H9 (cell line): ENCODE data around the gene FANCC. TPM values are rescaled to one million over a fixed set of nuclear protein-coding genes. Genes with fewer than 3 reads are reported as not detected.

Source experiments
- DNase-seq: peaks from one replicate; pipeline ENCODE4 v3.0.0-alpha.2; 2017
- H2AFZ ChIP-seq: one replicate; pipeline ENCODE4 v1.6.1; 2013; ENCODE audit warnings: mild to moderate bottlenecking, low read length, control low read depth, moderate library complexity
- H2AK5ac ChIP-seq: 2 replicates; pipeline ENCODE4 v1.6.1; 2013; ENCODE audit warnings: low read length, control low read depth, mixed read lengths; ENCODE audit not compliant: insufficient read length
- H2BK120ac ChIP-seq: one replicate; pipeline ENCODE4 v1.6.1; 2013; ENCODE audit warnings: low read depth, mild to moderate bottlenecking, low read length, control low read depth, inconsistent platforms; ENCODE audit not compliant: poor library complexity, severe bottlenecking
- H2BK12ac ChIP-seq: 2 replicates; pipeline ENCODE4 v1.6.1; 2013; ENCODE audit warnings: low read length, control low read depth, mixed read lengths, low read depth; ENCODE audit not compliant: insufficient read length
- H2BK15ac ChIP-seq: 2 replicates; pipeline ENCODE4 v1.6.1; 2013; ENCODE audit warnings: low read depth, low read length, control low read depth
- H2BK20ac ChIP-seq: one replicate; pipeline ENCODE4 v1.6.1; 2013; ENCODE audit warnings: low read depth, mild to moderate bottlenecking, low read length, control low read depth, inconsistent platforms; ENCODE audit not compliant: poor library complexity, severe bottlenecking
- H2BK5ac ChIP-seq: 2 replicates; pipeline ENCODE4 v1.6.1; 2013; ENCODE audit warnings: low read length, control low read depth, mixed read lengths; ENCODE audit not compliant: insufficient read length
- H3K14ac ChIP-seq: 2 replicates; pipeline ENCODE4 v1.6.1; 2013; ENCODE audit warnings: low read length, control low read depth; ENCODE audit not compliant: insufficient read depth
- H3K18ac ChIP-seq: 2 replicates; pipeline ENCODE4 v1.6.1; 2013; ENCODE audit warnings: low read depth, mild to moderate bottlenecking, mixed read lengths, low read length, control low read depth; ENCODE audit not compliant: insufficient read length
- H3K23ac ChIP-seq: 2 replicates; pipeline ENCODE4 v1.6.1; 2013; ENCODE audit warnings: low read length, control low read depth, mixed read lengths, low read depth; ENCODE audit not compliant: insufficient read length
- H3K23me2 ChIP-seq: 2 replicates; pipeline ENCODE4 v1.6.1; 2013; ENCODE audit warnings: low read depth, mild to moderate bottlenecking, mixed read lengths, low read length, control low read depth; ENCODE audit not compliant: insufficient read length, poor library complexity, severe bottlenecking
- H3K27ac ChIP-seq: 2 replicates; pipeline ENCODE4 v1.5.1; 2013; ENCODE audit warnings: low read length, control low read depth, mixed read lengths, low read depth; ENCODE audit not compliant: insufficient read length
- H3K27me3 ChIP-seq: 2 replicates; pipeline ENCODE4 v1.6.1; 2013; ENCODE audit warnings: low read length, control low read depth, inconsistent platforms; ENCODE audit not compliant: insufficient read depth
- H3K4ac ChIP-seq: 2 replicates; pipeline ENCODE4 v1.6.1; 2013; ENCODE audit warnings: low read depth, mild to moderate bottlenecking, control low read depth, inconsistent platforms, low read length, moderate library complexity
- H3K4me1 ChIP-seq: 2 replicates; pipeline ENCODE4 v1.6.1; 2013; ENCODE audit warnings: low read length, control low read depth, inconsistent platforms; ENCODE audit not compliant: insufficient read depth
- H3K4me2 ChIP-seq: 2 replicates; pipeline ENCODE4 v1.6.1; 2013; ENCODE audit warnings: low read length, control low read depth, mixed read lengths; ENCODE audit not compliant: insufficient read length, insufficient read depth
- H3K56ac ChIP-seq: 2 replicates; pipeline ENCODE4 v1.6.1; 2013; ENCODE audit warnings: low read depth, mild to moderate bottlenecking, mixed read lengths, low read length, control low read depth; ENCODE audit not compliant: insufficient read length
- H3K79me1 ChIP-seq: 2 replicates; pipeline ENCODE4 v1.6.1; 2013; ENCODE audit warnings: low read depth, mild to moderate bottlenecking, moderate library complexity, low read length, control low read depth, inconsistent platforms; ENCODE audit not compliant: insufficient read depth, poor library complexity, severe bottlenecking
- H3K79me2 ChIP-seq: 2 replicates; pipeline ENCODE4 v1.6.1; 2013; ENCODE audit warnings: low read length, control low read depth, inconsistent platforms; ENCODE audit not compliant: insufficient read depth
- H3K9ac ChIP-seq: 2 replicates; pipeline ENCODE4 v1.6.1; 2013; ENCODE audit warnings: low read length, control low read depth, mixed read lengths; ENCODE audit not compliant: insufficient read length; ENCODE audit errors: extremely low read depth
- H3K9me3 ChIP-seq: one replicate; pipeline ENCODE4 v1.6.1; 2013; ENCODE audit warnings: low read depth, low read length, inconsistent platforms; ENCODE audit not compliant: control insufficient read depth
- H3T11ph ChIP-seq: one replicate; pipeline ENCODE4 v1.6.1; 2013; ENCODE audit warnings: mild to moderate bottlenecking, low read length, control low read depth, inconsistent platforms
- H4K20me1 ChIP-seq: one replicate; pipeline ENCODE4 v1.6.1; 2013; ENCODE audit not compliant: control insufficient read depth, insufficient read length, insufficient read depth
- H4K5ac ChIP-seq: 2 replicates; pipeline ENCODE4 v1.6.1; 2013; ENCODE audit warnings: low read depth, mild to moderate bottlenecking, mixed read lengths, low read length, control low read depth; ENCODE audit not compliant: insufficient read length
- H4K8ac ChIP-seq: replicated peaks from 2 replicates; pipeline ENCODE4 v1.6.1; 2013; ENCODE audit warnings: low read length, control low read depth, mixed read lengths, low read depth; ENCODE audit not compliant: insufficient read length
- H4K91ac ChIP-seq: 2 replicates; pipeline ENCODE4 v1.6.1; 2013; ENCODE audit warnings: low read depth, mild to moderate bottlenecking, moderate library complexity, mixed read lengths, low read length, control low read depth; ENCODE audit not compliant: insufficient read length
- H3K27ac Mint-ChIP-seq, 3 experiments: 2 replicates in 2 of 3; 3 replicates in 1 of 3; pipeline ENCODE4 v1.8.0; 2020 to 2021; ENCODE audit warnings: mixed read lengths in 3 of 3, mild to moderate bottlenecking in 1 of 3, moderate library complexity in 1 of 3
- H3K27me3 Mint-ChIP-seq: 2 replicates; pipeline ENCODE4 v1.8.0; 2021; ENCODE audit warnings: low read depth, mild to moderate bottlenecking, moderate library complexity, mixed read lengths
- H3K36me3 Mint-ChIP-seq, 3 experiments: 2 replicates in 2 of 3; 3 replicates in 1 of 3; pipeline ENCODE4 v1.8.0; 2020 to 2021; ENCODE audit warnings: low read depth in 3 of 3, mixed read lengths in 3 of 3; ENCODE audit not compliant: insufficient read depth in 1 of 3
- H3K4me1 Mint-ChIP-seq, 2 experiments: 2 replicates each; pipeline ENCODE4 v1.8.0; 2020; ENCODE audit warnings: mixed read lengths in 2 of 2
- H3K4me3 Mint-ChIP-seq, 2 experiments: 2 replicates in 1 of 2; 3 replicates in 1 of 2; pipeline ENCODE4 v1.8.0; 2020 to 2021; ENCODE audit warnings: mild to moderate bottlenecking in 2 of 2, mixed read lengths in 2 of 2, moderate library complexity in 1 of 2
- H3K9me3 Mint-ChIP-seq, 2 experiments: 2 replicates in 1 of 2; 3 replicates in 1 of 2; pipeline ENCODE4 v1.8.0; 2020; ENCODE audit warnings: mild to moderate bottlenecking in 2 of 2, mixed read lengths in 2 of 2, moderate library complexity in 1 of 2
- WGBS: extraction: QIAGEN DNeasy Blood & Tissue Kit; methylation state at CpG from one replicate; pipeline ENCODE4 v1.1.7; 2013; ENCODE audit warnings: missing lambda C conversion rate, low lambda C conversion rate, mixed read lengths; ENCODE audit not compliant: insufficient read length; ENCODE audit errors: extremely low coverage; 5-methylcytosine and 5-hydroxymethylcytosine counted together
- total RNA-seq: library from RNA; stranded (reverse); gene quantifications from 2 replicates; pipeline ENCODE4 v1.2.1, GENCODE V29; 2021
- TF ChIP-seq, protein P1 (sequence below): fragments of 200-600 bp; sonication (generic); conservative IDR thresholded peaks from 3 replicates; pipeline ENCODE4 v1.8.0; 2021; ENCODE audit warnings: antibody characterized with exemption, mild to moderate bottlenecking

FANCC gene
- total RNA-seq, 1 experiment from 2014 or later, result 14.6 TPM

DNA sequence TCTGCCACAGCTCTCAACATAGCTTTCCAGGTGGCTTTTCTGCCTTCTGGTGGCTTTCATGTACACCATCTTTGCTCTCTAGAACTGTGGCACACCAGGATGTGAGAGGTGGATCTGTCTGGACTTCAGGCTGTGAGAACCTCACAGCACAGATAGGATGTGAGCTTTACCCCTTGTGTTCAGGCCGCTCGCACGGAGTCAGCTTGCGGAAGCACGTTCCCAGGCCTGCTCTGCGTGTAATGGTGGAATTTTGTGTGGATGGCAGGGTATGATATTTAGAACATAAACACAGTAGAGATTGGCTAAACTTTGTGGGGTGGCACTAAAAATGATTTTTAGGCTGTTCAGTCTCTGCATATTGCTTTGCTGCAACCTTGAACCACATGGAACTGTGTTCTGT lies 250.5 kb downstream of the FANCC start:
- Histone ChIP-seq H3K9me3 (no peaks in the 10 kb centered on the region), H4K91ac (no peak overlapping the region), H2BK15ac (no peak overlapping the region; the same call in 1 of the 2 replicates), H3K56ac (no peak overlapping the region), H2AK5ac (no peak overlapping the region), H4K20me1 (no peaks in the 10 kb centered on the region), H2BK12ac (no peak overlapping the region), H2BK120ac (no peak overlapping the region), H3T11ph (no peak overlapping the region), H2AFZ (no peak overlapping the region), H2BK5ac (no peak overlapping the region), H3K23ac (no peak overlapping the region), H3K4ac (no peak overlapping the region), H3K14ac (no peak overlapping the region), H3K79me2 (no peaks in the 10 kb centered on the region), H3K4me1 (no peaks in the 10 kb centered on the region; the same call in 1 of the 2 replicates), H3K27ac (no peak overlapping the region), H3K79me1 (no peaks in the 10 kb centered on the region), H4K8ac (no peak overlapping the region), H2BK20ac (no peak overlapping the region), H3K23me2 (no peaks in the 10 kb centered on the region), H3K4me2 (no peak overlapping the region), H3K27me3 (no peaks in the 10 kb centered on the region), H4K5ac (no peak overlapping the region), H3K9ac (no peak overlapping the region), H3K18ac (no peak overlapping the region)
- TF ChIP-seq, protein P1, sequence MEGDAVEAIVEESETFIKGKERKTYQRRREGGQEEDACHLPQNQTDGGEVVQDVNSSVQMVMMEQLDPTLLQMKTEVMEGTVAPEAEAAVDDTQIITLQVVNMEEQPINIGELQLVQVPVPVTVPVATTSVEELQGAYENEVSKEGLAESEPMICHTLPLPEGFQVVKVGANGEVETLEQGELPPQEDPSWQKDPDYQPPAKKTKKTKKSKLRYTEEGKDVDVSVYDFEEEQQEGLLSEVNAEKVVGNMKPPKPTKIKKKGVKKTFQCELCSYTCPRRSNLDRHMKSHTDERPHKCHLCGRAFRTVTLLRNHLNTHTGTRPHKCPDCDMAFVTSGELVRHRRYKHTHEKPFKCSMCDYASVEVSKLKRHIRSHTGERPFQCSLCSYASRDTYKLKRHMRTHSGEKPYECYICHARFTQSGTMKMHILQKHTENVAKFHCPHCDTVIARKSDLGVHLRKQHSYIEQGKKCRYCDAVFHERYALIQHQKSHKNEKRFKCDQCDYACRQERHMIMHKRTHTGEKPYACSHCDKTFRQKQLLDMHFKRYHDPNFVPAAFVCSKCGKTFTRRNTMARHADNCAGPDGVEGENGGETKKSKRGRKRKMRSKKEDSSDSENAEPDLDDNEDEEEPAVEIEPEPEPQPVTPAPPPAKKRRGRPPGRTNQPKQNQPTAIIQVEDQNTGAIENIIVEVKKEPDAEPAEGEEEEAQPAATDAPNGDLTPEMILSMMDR, result no peak
- Mint-ChIP-seq H3K36me3 (peaks cover 0 to 8% (median 4%) of the 10 kb centered on the region in 3 experiments; a peak in 5 of 7 replicates), H3K9me3 (no peaks in the 10 kb centered on the region), H3K4me1 (peaks cover 19 to 21% of the 10 kb centered on the region in 2 experiments), H3K4me3 (no peak overlapping the region), H3K27me3 (no peaks in the 10 kb centered on the region; the same call in 1 of the 2 replicates), H3K27ac (no peak overlapping the region)
- DNase-seq, result no peak
- WGBS, result no CpG with 5 or more reads among the region's 6 CpGs
